Endometrium (tissue), 2 donors: ENCODE results near the gene AGFG1.

Experiments used
- FAIRE-seq: peaks from 2 replicates; lab custom pipeline; 2012; peaks lifted over from hg19 to GRCh38; lab: Jason Lieb, UNC
- donor health status: control.
- donor health status: control.

AGFG1 gene

DNA sequence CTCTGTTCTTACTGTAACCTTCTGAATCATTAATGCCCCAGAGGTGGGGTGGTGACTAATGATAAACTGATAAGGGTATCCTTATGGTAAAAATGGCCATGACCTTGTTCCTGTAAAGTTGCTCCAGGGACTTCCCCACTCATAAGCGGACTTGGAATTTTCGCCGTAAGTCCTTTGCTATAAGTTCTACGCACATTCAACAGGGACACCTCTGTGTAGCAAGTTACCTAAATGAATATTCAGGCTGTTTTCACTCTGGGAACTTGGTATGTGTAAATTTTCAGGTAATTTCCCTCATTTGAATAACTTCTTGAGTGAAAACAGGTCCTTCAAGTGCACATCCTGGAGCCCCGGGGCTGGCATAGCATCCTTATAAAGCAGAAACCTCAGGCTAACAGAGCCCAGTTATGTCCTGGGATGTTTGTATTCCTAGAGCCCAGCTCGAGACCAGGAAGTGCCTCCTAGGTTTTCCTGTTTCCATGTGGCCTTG is 9.4 kb upstream of the AGFG1 start:
- FAIRE-seq, result no peak

DNA sequence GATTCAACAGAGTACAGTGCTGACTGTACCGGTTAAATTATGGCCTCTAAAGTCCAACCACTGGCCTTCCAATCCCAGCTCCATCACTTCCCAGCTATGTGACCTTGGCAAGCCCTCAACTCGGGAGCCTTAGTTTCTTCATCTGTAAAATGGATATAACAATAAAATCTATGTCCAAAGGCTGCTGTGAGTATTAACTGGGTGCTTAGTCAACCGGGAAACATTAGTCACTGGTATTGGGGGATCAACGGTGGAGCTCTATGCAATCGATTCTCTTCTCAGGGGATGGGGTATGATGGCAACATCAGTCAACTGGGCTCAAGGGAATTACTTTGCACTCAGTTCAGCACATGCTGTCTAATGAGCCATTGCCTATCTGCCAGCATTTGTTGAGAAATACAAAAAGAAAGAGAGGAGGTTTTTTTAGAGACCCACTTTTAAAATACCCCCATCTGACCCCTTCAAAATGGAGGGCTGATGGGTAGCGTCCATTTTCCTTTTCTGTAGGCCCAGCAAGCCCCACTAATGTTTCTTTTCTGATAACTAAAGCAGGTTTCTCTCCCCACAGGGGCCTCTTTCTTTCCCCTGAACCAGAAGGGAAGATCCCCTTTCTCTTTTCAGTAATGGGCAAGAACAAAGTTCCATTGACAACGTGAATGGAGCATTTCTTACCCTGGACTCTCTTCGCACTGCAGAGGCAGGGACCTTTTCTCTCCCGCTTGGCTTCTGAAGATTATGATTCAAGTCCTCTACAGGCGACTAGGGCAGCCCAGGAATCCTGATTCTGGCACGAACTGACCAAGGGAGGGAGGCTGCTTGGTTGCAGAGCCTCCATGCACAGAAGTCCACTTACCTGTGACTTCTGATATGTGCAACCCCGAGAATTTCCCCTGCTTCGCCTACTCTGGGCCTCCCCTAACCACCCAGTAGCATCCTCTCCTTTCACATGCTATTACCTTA is 8.7 kb upstream of the AGFG1 start:
- FAIRE-seq, result no peak

DNA sequence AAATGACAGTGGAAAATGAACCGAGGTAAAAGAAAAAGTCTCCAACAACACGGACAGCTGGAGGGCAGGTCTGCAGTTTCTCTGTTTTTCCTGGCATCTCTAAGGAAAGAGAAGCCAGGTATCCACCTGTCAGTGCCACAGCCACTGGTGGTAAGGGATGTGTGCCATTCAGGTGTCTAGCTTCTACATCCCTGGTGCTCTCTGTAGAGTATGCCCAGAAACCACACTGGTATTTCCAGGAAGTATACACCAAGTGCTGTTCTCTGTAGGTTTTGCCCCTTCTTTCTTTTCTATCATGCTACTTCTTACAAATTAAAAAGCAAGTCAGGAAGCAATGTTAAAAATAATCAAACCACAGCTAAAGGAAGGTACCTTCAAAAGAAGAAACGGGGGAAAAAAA is 7.6 kb upstream of the AGFG1 start:
- no peak for FAIRE-seq

DNA sequence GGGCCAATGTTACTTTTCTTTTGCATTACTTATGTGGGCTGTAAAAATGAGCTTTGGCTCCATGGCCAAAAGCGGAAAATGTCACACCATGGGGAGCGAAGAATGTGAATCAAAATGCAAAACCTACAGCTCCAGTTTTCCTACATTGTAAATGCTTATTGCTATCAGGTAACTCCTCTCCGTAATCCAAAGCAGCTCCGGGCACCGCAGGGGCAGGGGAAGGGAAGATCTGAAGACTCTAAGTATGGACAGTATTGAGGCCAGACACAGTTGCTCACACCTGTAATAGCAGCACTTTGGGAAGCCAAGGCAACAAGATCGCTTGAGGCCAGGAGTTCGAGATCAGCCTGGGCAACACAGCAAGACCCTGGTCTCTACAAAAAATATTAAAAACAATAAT is 7.1 kb upstream of the AGFG1 start:
- no peak for FAIRE-seq

DNA sequence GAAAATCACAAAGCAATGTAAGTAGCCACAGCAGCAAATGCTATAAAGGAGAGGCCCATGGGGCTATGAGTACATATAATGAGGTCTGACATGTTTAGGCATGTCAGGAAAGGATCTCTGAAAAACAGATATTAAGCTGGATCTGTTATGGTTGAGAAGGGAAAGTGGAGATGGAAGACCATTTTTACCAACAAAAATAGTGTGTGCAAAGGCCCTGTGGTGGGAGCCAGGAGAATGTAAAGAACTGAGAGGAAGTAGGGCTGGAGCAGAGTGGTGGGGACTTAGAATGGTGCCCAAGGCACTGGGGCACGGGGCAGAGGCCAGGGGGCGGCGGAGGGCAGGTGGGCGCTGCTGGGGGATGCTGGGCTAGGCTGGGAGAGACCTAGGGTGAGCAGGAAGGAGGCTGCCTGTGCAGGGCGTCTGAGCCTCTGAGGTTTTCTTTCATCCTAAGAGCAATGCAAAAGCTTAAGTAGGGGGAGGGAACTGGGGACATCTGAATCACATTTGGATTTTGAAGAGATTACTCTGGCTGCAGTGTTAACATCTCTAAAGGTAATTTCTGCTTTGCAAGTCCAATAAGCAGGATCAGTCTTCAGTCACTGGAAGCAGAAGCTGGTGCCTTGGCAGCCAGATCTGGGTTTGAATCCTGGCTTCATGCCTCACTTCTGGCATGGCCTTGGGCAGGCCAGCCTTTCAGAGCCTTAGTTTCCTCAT is 4.9 kb upstream of the AGFG1 start:
- FAIRE-seq, result no peak

DNA sequence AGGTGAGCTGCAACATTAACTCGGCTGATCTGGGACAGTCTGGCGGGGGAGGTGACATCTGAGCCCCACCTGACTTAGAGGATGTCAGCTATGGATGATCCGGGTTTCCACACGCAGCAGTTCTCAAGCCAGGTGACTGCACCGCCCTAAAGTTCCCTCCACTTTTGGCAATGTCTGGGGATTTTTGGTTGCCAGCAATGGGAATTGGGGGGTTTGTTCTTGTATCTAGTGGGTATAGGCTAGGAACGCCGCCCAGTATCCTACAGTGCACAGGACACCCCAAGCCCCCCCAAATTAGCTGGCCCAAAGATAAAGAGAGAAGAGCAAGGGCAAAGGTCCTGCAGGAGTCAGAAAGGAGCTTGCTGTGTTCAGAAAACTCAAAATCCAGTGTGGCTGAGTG is 544 bp upstream of the AGFG1 start:
- FAIRE-seq, result no peak

DNA sequence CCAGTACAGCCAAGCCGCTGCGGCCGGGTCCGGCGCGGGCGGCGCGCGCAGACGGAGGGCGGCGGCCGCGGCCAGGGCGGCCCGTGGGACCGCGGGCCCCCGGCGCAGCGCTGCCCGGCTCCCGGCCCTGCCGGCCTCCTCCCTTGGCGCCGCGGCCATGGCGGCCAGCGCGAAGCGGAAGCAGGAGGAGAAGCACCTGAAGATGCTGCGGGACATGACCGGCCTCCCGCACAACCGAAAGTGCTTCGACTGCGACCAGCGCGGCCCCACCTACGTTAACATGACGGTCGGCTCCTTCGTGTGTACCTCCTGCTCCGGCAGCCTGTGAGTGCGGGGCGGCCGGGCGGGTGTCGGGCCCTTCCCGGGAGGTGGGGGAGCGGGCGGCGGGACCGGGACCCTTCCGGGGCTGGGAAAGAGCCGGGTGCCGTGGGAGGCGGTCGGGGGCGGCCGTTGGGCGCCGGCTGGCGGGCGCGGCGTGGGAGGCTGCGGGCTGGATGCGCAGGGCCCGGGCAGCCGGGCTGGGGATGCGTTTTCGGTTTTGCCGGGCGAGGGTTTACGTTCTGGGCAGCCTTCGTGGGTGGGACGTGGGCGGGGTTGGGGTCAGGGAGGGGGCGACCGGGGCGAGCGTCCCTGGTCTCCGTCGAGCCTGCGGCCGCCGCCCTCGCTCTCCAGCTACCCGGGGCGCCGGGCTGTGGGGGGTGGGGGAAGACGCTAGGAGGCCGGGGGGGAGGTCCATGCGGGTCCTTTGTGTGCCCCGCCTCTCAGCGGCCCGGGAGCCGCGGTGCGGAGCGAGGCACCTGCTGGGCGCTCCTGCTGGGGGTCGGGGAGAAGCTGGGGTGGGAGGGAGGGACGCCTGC is 537 bp downstream of the AGFG1 start:
- no peak for FAIRE-seq

DNA sequence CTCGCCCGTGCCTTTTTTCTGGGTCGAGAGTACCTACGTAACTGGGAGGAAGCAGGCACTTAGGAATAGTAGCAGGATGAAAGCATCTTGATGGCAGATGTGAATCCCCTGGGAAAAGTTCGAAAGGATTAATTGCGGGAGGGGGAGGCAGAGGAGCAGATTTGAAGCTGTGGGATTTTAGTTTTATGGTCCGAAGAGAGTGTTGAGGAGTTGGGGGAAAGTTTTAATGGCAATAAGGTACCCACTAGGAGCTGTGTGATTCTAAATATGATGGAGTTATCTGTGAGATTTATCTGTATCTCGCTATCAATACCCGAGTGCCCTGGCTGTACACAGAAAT is 1.1 kb downstream of the AGFG1 start:
- FAIRE-seq, result no peak

DNA sequence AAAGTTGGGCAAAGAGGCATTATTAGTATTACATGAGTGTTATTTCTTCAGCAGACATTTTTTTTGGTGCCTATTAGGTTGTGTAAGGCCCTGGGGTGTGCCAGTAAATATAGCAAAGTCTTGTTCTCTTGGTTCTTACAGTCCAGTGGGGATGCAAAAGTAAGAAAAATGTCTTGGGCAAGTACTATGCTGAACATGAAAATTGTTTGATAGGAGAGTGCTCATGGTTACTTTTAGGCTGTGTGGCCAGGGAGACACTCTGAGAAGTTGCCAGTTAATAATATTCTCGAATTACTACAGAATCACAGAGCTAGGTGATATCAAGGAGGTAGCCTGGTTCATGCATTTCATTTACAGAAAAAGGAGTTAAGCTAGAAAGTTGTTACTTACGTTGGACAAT is 1.9 kb downstream of the AGFG1 start:
- FAIRE-seq, result no peak

DNA sequence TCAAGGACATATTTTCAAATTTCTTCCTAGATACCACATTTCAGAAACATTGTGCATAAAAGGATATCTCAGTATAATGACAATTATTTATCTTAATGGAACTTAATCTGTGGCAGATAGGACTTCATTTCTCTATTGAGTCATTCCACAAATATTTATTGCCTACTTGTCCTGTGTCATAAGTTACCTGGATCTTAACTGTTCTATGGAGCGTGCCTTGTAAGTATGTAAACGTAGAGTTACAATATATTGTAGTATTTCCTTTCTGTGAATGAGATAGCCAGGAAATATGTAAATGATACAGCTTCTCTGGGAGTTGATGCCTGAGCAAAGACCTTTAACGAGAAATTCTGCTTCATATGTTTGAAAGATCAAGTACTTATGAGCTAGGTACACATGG is 2.5 kb downstream of the AGFG1 start:
- no peak for FAIRE-seq

DNA sequence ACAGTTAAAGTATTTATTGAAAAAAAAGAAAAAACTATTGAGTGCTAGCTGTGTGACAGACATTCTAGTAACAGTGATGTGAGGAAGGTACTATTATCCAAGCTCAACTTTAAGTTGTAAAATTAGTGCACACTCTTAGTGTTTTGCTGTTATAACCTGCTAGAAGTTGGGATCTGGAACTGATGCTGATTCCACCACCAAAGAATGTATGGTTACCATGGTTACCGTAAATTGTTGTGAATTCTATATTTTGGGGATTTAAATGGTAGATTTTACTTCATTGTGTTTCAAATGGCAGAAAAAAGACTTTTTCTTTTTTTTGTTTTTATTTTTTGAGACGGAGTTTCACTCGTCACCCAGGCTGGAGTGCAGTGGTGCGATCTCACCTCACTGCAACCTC is 5.3 kb downstream of the AGFG1 start:
- FAIRE-seq, result no peak

DNA sequence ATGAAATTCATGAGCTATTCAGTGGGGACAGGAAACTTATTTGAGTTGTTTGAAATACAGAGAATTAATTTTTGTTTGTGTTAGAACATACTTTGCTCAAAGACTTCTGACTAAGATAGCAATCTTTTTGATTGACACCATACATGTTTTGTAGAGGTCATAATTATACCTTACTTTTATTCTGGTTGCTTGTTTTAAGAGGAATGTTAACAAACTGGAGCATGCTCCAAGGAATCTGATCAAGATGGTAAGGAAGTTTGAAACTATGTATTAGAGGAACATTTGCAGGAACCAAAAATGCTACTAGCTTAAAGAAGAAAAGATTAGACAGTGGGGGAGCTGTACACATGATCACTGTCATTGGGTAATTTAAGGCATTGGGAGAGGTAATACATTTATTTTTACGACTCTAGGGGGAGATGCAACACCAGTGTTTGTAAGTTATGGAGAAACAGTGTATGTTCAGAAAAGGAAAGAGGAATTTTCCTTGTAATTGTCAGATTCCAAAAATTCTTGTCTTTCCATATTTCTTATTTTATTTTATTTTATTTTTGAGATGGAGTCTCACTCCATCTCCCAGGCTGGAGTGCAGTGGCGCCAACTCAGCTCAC is 8.0 kb downstream of the AGFG1 start:
- peak; percentile 82 for FAIRE-seq

DNA sequence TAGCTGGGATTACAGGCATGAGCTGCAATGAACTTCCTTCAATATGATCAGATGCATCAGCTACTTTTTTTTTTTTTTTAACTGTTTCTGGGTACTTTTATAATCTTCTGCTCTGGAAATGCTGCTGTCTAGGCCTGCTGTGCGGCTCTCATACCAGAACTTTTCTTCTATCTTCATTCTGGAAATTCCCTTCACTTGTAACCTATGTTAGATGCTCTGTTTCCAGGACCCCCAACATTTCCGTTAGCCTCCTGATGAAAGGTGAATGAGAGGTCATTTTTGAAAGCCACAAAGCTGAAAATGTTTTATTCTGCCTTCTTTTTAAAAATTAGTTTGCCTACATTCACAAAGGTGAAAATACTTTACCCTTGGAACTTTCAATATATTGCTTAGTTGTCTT is 8.6 kb downstream of the AGFG1 start:
- no peak for FAIRE-seq

DNA sequence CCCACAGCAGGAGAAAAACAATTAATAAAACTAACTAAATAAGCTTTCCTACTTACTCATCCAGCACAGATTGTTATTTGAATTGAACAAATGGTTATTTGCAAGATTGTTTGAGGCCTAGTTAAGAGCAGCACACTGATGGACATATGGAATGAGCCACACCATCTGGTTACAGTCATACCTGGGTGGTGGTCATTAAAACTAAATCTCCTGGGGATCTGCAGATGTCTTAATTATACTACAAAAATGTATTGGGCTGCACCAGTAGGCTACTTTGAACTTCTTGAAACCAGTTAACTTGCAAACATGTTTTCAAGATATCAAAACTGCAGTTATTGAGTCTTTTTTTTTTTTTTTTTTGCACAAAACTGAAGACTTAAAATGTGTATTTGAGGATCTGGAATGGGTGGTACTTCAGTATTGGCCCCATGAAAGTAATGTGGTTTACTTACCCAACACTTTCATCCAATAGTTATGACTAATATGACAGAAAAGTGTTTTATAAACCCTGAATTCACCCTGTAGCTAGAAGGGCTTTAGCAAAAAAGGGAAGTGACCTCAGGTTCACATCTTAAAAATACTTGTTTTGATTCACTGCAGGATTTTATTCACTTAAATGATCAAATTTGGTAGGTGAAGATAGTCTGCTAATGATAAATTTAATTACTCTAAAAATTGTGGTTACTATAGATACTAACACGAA is 10.8 kb downstream of the AGFG1 start:
- no peak for FAIRE-seq

DNA sequence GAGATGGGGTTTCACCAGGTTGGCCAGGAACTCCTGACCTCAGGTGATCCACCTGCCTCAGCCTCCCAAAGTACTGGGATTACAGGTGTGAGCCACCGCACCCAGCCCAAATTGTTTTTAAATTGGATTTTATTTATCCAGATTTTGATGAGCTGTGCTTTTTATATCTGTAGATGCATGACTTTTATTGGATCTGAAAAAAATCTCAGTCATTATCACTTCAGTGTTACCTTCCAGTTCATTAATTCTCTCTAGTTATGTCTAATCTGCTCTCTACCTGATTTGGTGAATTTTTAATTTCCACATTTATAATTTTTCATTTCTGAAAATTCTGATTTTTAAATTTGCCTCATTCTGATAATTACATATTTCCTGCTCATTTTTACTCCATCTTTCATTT is 13.5 kb downstream of the AGFG1 start:
- FAIRE-seq, result no peak

DNA sequence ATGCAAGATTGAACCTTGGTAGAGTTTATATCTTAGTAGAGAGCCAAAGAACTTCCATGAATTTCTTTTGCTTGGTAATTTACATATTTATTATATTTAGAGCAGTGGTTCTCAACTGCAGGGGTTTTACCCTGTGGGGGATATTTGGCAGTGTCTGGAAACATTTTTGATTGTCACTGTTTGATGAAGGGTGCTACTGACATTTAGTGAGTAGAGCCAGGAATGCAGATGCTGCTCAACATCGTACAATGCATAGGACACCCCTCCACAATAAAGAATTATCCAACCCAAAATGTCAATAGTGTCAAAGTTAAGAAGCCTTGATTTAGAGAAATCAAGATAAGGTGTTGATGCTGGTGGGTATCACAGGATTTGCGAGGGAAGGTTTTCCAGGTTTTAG is 14.7 kb downstream of the AGFG1 start:
- FAIRE-seq, result no peak

DNA sequence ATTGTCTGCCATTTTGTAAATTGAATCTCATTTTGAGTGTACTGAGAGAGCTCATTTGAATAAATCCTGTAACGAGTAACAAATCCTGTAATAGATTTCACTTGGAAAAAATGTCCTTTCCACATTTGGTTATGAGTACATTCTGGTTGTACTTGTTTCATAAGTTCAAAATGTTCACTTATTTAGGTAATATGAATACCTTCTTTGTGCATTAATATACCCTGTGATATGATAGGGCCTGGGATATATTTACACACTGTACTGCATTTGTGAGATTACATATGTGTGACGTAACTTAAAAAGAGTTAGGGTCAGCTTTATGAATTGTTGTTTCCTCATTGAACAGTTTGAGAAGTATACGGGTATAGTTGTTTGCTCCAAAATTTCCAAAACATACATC is 16.1 kb downstream of the AGFG1 start:
- FAIRE-seq, result no peak

DNA sequence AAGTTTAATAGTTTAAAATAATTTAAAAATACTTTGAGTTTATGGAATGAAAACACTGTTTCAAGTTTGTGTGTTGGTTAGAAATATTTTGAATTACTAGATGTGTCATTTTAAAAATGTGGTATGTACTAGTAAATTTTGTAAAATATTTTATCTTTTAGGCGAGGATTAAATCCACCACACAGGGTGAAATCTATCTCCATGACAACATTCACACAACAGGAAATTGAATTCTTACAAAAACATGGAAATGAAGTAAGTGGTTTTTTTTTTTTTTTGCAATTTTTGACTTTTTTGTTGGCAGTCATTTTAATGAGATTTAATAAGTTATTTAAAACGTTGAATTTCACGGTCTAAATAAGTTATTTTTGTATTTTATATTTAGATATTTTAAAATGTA is 19.4 kb downstream of the AGFG1 start:
- peak; percentile 83 for FAIRE-seq

DNA sequence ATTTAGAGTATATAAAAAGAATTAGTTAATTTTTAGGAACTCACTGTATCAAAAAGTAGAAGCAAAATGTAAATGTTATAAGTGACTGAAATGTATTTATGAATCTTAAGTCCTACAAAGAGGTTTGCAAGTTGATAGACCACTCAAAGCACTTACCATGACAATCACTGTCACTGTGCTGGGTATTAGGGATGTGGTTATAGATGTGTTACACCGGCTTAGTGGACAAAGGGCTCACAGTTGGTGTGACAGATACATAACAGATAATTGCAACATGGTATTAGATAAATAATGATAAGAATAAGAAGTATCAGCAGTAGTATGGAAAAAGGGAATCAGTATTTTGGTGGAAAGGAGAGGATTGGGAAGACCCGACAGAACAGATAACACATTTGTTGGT is 21.6 kb downstream of the AGFG1 start:
- no peak for FAIRE-seq

DNA sequence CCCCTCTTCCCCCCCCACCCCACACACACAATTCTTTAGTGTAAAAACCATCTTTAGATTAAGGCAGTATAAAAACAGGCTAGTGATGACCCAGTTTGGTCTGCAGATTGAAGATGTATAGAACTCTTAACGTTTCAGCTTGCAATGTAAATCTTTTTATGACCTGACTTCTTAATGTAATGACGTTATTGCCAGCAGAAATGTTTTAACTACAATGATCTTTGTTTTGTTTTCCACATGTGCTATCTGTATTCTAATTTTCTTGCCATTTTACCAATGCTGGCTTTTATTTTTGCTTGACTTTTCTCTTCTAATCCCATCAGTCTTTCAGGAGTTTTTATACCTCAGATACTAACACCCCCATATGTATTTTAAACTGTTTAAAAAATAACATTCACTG is 25.2 kb downstream of the AGFG1 start:
- no peak for FAIRE-seq

DNA sequence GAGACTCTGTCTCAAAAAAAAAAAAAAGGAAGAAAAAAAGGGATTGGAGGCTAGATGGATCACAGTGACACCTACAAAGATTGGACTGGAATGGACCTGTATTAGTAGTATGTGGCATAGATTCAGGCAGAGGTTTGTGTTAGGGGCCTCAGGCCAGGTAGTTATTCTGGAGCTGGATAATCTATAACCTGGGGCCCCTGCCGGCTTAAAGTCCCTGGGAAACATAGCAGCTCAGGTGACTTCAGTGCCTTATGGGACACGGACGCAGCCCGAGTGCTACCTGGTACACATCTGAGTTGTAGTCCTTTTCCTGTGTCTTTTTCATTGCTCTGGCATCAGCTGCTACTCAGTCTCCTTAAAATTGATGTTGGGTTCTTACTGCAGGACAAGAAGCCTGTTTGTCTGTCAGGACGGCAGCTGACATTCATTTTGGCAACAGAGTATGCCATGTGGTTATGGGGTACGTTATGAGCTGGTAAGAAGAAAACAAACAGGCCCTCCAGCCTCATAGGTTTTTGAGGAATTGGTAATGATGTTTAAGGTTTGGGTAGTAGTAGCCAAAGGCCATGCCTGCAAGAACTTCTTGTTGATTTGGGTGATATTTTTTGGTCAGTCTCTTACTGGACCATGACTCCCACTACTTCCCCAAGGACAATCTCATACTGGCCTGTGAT is 27.8 kb downstream of the AGFG1 start:
- no peak for FAIRE-seq
